ENCODE data around the gene CD160. TPM values are rescaled to one million over a fixed set of nuclear protein-coding genes. Genes with fewer than 3 reads are reported as not detected.

Gene CD160
- total RNA-seq, 4 donors from 2014 or later = 0.21 TPM; not detected in 3

GRCh38 chr1:145740269-145740668 lies 21.0 kb downstream of the CD160 start:
- Histone ChIP-seq H3K36me3 (peaks cover 0 to 45% (median 0%) of the 10 kb centered on the region in 3 donors), H3K4me1 (no peaks in the 10 kb centered on the region), H3K27me3 (no peaks in the 10 kb centered on the region), H3K9me3 (no peaks in the 10 kb centered on the region), H3K27ac (no peak overlapping the region), H3K4me3 (no peak overlapping the region)
- TF ChIP-seq EP300 (IDR thresholded peaks at IDR 0.05) = no peak
- TF ChIP-seq CTCF (IDR thresholded peaks at IDR 0.05) = no peak
- TF ChIP-seq POLR2A (IDR thresholded peaks at IDR 0.05) = no peak
- DNase-seq (ENCODE audit: low spot score in 2 of 2) = no peak
- 89 to 96% methylated on average over 4 of the region's 4 CpGs for WGBS, 2 donors

- H3K4me1 ChIP-seq = peaks cover 0 to 16% (median 0%) of the 10 kb centered on the region in 4 donors
- no peaks in the 10 kb centered on the region for H3K9me3 ChIP-seq
- no peak overlapping the region for H3K4me3 ChIP-seq
- 93% methylated on average over 9 of the region's 9 CpGs for WGBS, 2 donors
- H3K36me3 ChIP-seq = peaks cover 0 to 89% (median 3%) of the 10 kb centered on the region in 3 donors
- no peak for DNase-seq (ENCODE audit: low spot score in 2 of 2)
- no peak for TF ChIP-seq CTCF (IDR thresholded peaks at IDR 0.05)
- TF ChIP-seq EP300 (IDR thresholded peaks at IDR 0.05) = no peak
- no peak for TF ChIP-seq POLR2A (IDR thresholded peaks at IDR 0.05)
- no peaks in the 10 kb centered on the region for H3K27me3 ChIP-seq
- no peak overlapping the region for H3K27ac ChIP-seq
Observed at GRCh38 chr1:145747398-145748247, 28.3 kb downstream of the CD160 start.

- no peak overlapping the region for H3K4me3 ChIP-seq
- TF ChIP-seq POLR2A (IDR thresholded peaks at IDR 0.05) = no peak
- no peak for TF ChIP-seq CTCF (IDR thresholded peaks at IDR 0.05)
- no peak for TF ChIP-seq EP300 (IDR thresholded peaks at IDR 0.05)
- H3K27ac ChIP-seq = no peak overlapping the region
- peaks cover 0 to 22% (median 0%) of the 10 kb centered on the region in 4 donors for H3K4me1 ChIP-seq
- H3K27me3 ChIP-seq = no peaks in the 10 kb centered on the region
- H3K9me3 ChIP-seq = no peaks in the 10 kb centered on the region
- H3K36me3 ChIP-seq = peaks cover 0 to 75% (median 3%) of the 10 kb centered on the region in 3 donors
- WGBS, 2 donors = 72 to 76% methylated on average over 5 of the region's 5 CpGs
- no peak for DNase-seq (ENCODE audit: low spot score in 2 of 2)
Observed at GRCh38 chr1:145750426-145750825, 31.1 kb downstream of the CD160 start.

GRCh38 chr1:145751491-145752037 lies 32.3 kb downstream of the CD160 start:
- H3K9me3 ChIP-seq = no peaks in the 10 kb centered on the region
- peaks cover 0 to 22% (median 0%) of the 10 kb centered on the region in 4 donors for H3K4me1 ChIP-seq
- no peaks in the 10 kb centered on the region for H3K27me3 ChIP-seq
- no peak overlapping the region for H3K4me3 ChIP-seq
- peak overlapping the region in 3 of 4 donors; percentile 36 to 91 (median 60) for H3K27ac ChIP-seq
- 57 to 66% methylated on average over 5 of the region's 5 CpGs for WGBS, 2 donors
- H3K36me3 ChIP-seq = peaks cover 0 to 71% (median 3%) of the 10 kb centered on the region in 3 donors
- peak in 1 of 2 donors; percentile 7 for DNase-seq (ENCODE audit: low spot score in 2 of 2)
- no peak for TF ChIP-seq POLR2A (IDR thresholded peaks at IDR 0.05)

GRCh38 chr1:145757420-145757819 lies 38.1 kb downstream of the CD160 start:
- Histone ChIP-seq H3K36me3 (peaks cover 0 to 59% (median 0%) of the 10 kb centered on the region in 3 donors), H3K27me3 (no peaks in the 10 kb centered on the region), H3K4me3 (no peak overlapping the region), H3K9me3 (no peaks in the 10 kb centered on the region), H3K4me1 (peaks cover 0 to 8% (median 0%) of the 10 kb centered on the region in 4 donors), H3K27ac (no peak overlapping the region)
- TF ChIP-seq EP300 (IDR thresholded peaks at IDR 0.05) (no peak), CTCF (IDR thresholded peaks at IDR 0.05) (no peak), POLR2A (IDR thresholded peaks at IDR 0.05) (no peak)
- DNase-seq (ENCODE audit: low spot score in 2 of 2) = no peak
- 85 to 90% methylated on average over 2 of the region's 2 CpGs for WGBS, 2 donors
